Uterus (tissue), 4 donors: ENCODE data around the gene SNX5. TPM values are rescaled to one million over a fixed set of nuclear protein-coding genes. Genes with fewer than 3 reads are reported as not detected.
A peak's percentile ranks its signal among the peaks of the same experiment; 100 is the strongest.

Experiments used
- DNase-seq, 2 donors: peaks; one replicate each; pipeline ENCODE4 v3.0.0-alpha.2; 2019 to 2020
- H3K27ac ChIP-seq, 2 donors: fragments of 200-600 bp; sonication (generic); 1 replicate in 1 of 2; 2 replicates in 1 of 2; pipeline ENCODE4 v1.5.1; 2016 to 2018
- H3K27me3 ChIP-seq, 2 donors: fragments of 200-600 bp; sonication (generic); one replicate each; pipeline ENCODE4 v1.5.1; 2018 to 2019; ENCODE audit warnings: control low read depth in 1 of 2
- H3K36me3 ChIP-seq, 2 donors: fragments of 200-600 bp; sonication (generic); one replicate each; pipeline ENCODE4 v1.5.1; 2019; ENCODE audit warnings: control low read depth in 1 of 2
- H3K4me1 ChIP-seq, 2 donors: fragments of 200-600 bp; sonication (generic); one replicate each; pipeline ENCODE4 v1.5.1; 2018 to 2019; ENCODE audit warnings: control low read depth in 1 of 2
- H3K4me3 ChIP-seq, 2 donors: fragments of 200-600 bp; sonication (generic); 1 replicate in 1 of 2; 2 replicates in 1 of 2; pipeline ENCODE4 v1.5.1; 2018 to 2019; ENCODE audit warnings: mild to moderate bottlenecking in 1 of 2
- H3K9me3 ChIP-seq, 2 donors: fragments of 200-600 bp; sonication (generic); one replicate each; pipeline ENCODE4 v1.5.1; 2019; ENCODE audit warnings: control low read depth in 1 of 2
- POLR2A ChIP-seq, 2 donors: fragments of 450-650 bp; IDR thresholded peaks; one replicate each; pipeline ENCODE4 v1.6.1; 2016; ENCODE audit warnings: antibody characterized with exemption in 2 of 2, mild to moderate bottlenecking in 1 of 2, moderate library complexity in 1 of 2
- intact Hi-C: fragments of 100-400 bp; cut with DNase I; formaldehyde crosslinking; loops from one replicate; pipeline ENCODE4 v1.15.1; 2023; ENCODE audit warnings: low total_unique reads
- total RNA-seq, 4 donors: library from RNA; depleted of rRNA in 3 of 4; stranded (reverse); fragments of >200 nt in 3 of 4; gene quantifications; one replicate each; pipeline versions ENCODE4 v1.1.0 to v1.2.4, GENCODE V29; 2014 to 2023
- TF ChIP-seq, protein P1 (sequence below), 4 experiments: fragments of 200-600 bp in 2 of 4; fragments of 450-650 bp in 2 of 4; sonication (generic) in 2 of 4; IDR thresholded peaks; one replicate each; pipeline ENCODE4 v1.5.1; 2016 to 2019; ENCODE audit warnings: antibody characterized with exemption in 4 of 4, mild to moderate bottlenecking in 2 of 4, moderate library complexity in 1 of 4
- donor health status: DM: yes; HTN: yes; CAD: no.

Gene SNX5
- total RNA-seq, 4 donors from 2014 or later, result 71.2 to 207 (median 110) TPM

DNA sequence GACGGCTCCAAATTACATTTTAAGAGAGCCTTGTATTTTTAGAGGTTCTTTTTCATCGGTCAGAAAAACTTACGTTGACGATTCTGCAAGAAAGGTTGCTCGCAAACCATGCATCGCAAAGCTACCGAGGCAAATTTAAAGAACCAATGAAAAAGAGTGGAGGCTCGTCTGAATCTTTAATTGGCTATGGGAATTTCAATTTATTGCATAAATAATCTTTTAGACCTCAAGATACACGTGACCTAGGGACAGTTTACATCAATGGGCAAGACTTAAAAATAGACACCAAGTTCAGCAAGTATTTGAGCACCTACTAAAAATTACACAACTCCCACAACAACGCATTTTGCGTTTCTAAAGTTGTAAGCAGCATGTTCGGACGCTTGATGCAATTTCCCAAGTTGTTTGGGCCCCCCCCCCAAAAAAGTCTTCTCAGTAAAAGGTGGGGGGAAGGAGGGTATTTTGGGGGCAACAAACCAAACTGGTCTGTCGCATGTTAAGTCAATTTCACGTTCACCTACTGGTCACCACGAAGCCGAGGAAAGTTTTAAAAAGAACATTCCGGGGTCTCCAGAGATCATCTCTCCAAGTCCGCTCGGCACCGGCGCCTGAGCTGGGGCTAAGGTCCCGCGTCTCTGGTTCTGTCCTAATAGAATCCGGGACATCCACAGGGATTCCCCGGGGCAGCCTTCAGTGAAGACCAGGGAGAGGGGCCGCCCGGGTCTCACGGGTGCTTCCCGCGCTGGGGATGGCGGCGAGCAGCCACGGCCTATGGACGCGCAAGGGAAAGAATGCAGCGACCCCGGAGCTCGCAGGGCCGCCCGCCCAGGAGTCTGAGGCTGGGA lies 851 bp downstream of the SNX5 start:
- TF ChIP-seq POLR2A (IDR thresholded peaks at IDR 0.05), result no peak
- TF ChIP-seq, protein P1, sequence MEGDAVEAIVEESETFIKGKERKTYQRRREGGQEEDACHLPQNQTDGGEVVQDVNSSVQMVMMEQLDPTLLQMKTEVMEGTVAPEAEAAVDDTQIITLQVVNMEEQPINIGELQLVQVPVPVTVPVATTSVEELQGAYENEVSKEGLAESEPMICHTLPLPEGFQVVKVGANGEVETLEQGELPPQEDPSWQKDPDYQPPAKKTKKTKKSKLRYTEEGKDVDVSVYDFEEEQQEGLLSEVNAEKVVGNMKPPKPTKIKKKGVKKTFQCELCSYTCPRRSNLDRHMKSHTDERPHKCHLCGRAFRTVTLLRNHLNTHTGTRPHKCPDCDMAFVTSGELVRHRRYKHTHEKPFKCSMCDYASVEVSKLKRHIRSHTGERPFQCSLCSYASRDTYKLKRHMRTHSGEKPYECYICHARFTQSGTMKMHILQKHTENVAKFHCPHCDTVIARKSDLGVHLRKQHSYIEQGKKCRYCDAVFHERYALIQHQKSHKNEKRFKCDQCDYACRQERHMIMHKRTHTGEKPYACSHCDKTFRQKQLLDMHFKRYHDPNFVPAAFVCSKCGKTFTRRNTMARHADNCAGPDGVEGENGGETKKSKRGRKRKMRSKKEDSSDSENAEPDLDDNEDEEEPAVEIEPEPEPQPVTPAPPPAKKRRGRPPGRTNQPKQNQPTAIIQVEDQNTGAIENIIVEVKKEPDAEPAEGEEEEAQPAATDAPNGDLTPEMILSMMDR (IDR thresholded peaks at IDR 0.05), result no peak
- no peak for DNase-seq
- peak overlapping the region; percentile 96 to 98 for H3K27ac ChIP-seq
- no peaks in the 10 kb centered on the region for H3K36me3 ChIP-seq
- peak overlapping the region; percentile 87 to 99 for H3K4me3 ChIP-seq
- no peaks in the 10 kb centered on the region for H3K27me3 ChIP-seq
- intact Hi-C loops, result no loop called here
- no peaks in the 10 kb centered on the region for H3K9me3 ChIP-seq
- peaks cover 4 to 9% of the 10 kb centered on the region in 2 donors for H3K4me1 ChIP-seq

DNA sequence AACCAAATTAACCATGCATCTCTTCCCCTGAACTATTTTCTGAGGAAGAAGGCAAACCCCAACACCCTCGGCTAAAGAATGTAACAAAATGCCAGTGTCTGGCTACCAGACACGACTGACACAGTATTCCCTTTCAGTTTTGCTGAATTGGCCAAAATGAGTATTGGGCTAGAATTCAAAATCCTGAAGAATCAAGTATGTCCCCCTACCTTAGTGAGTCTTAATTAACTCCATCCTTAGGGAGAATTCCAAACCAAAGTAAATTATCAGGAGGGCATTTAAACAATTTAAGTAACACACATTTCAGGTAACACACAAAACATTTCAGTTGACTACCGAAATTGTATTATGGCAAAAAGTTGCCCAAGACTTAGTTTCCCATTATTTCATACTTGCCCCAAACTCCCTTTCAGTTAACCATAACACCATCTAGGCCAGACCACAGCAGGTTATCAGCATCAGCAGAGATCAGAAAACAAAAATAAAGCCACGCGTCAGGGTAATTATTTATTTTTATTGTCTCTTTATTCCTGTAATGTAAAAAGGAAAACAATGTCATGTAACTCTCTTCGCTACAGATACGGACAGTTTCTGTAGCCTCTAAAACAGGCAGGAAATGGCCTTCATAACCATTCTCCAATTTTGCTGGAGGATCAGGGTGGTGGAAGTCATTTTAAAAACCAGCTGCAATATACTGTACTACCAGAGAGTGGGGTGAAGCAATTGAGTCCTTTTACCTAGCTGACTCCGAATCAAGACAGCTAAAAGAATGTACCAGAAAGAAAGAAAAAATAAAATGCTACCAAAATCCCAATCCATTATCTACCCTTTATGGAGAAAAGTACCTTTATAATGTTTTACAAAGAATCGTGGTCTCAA lies 1.9 kb downstream of the SNX5 start:
- intact Hi-C loops, result no loop called here
- Histone ChIP-seq H3K4me1 (peaks cover 4 to 8% of the 10 kb centered on the region in 2 donors), H3K27ac (peak overlapping the region; percentile 96 to 98), H3K9me3 (no peaks in the 10 kb centered on the region), H3K36me3 (no peaks in the 10 kb centered on the region), H3K4me3 (peak overlapping the region; percentile 87 to 99), H3K27me3 (no peaks in the 10 kb centered on the region)
- no peak for DNase-seq
- TF ChIP-seq, protein P1 (IDR thresholded peaks at IDR 0.05), result no peak
- TF ChIP-seq POLR2A (IDR thresholded peaks at IDR 0.05), result no peak

DNA sequence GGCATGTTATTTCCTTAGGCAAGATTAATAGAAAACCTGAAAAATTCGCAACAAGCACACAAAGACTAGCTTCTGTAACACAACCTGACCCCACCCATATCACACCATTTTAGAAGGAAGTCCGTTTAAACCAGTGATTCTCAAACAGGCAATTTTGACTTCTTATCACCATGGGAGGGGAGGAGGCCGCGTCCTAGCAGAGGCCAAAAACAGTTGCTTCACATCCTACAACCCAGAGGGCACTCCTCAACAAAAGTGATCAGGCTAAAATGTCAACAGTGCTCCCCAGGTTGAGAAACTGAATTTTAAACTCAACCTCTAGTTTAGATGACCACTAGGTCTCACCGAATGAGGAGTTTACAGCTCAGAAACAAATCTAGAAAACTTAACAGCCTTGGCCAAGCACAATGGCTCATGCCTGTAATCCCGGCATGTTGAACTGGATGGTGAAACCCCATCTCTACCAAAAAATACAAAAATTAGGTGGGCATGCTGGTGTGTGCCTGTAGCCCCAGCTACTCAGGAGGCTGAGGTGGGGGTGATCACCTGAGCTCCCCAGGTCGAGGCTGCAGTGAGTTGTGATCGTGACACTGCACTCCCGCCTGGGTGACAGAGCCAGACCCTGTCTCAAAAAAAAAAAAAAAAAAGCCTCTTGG lies 3.4 kb downstream of the SNX5 start:
- Histone ChIP-seq H3K4me1 (peaks cover under 1 to 4% of the 10 kb centered on the region in 2 donors), H3K27me3 (no peaks in the 10 kb centered on the region), H3K27ac (peak overlapping the region; percentile 1 to 38), H3K4me3 (peak overlapping the region in 1 of 2 donors; percentile 99), H3K9me3 (no peaks in the 10 kb centered on the region), H3K36me3 (no peaks in the 10 kb centered on the region)
- no peak for TF ChIP-seq POLR2A (IDR thresholded peaks at IDR 0.05)
- TF ChIP-seq, protein P1 (IDR thresholded peaks at IDR 0.05), result no peak
- intact Hi-C loops, result no loop called here
- DNase-seq, result no peak

DNA sequence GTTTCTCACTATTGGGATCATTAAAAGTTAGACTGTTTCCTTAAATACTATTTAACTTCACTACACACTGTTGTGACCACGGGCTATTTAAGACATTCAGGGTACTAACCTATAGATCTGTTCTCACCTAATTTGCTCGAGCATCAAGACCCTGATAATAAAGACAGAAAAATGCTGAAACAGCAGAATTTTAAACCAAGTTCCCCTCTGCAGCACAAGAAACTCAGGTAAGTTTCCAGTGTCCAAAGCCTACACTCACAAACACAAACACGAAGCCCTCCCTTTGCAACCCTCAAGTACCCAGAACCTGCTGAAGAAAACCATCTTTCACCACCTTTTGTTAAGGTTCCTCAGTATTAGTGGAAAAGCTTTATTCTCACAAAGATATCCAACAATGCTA lies 4.0 kb downstream of the SNX5 start:
- no peak overlapping the region for H3K27ac ChIP-seq
- no peaks in the 10 kb centered on the region for H3K36me3 ChIP-seq
- no peak for DNase-seq
- no peak for TF ChIP-seq POLR2A (IDR thresholded peaks at IDR 0.05)
- TF ChIP-seq, protein P1 (IDR thresholded peaks at IDR 0.05), result no peak
- H3K27me3 ChIP-seq, result no peaks in the 10 kb centered on the region
- intact Hi-C loops, result no loop called here
- H3K4me3 ChIP-seq, result no peak overlapping the region
- no peaks in the 10 kb centered on the region for H3K4me1 ChIP-seq
- no peaks in the 10 kb centered on the region for H3K9me3 ChIP-seq
